HCT116 (cell line): Measurements from ENCODE around the gene DNAJC9. TPM values are rescaled to one million over a fixed set of nuclear protein-coding genes. Genes with fewer than 3 reads are reported as not detected.

Source experiments
- ATAC-seq: fragments of 200-7000 bp; cut with Tn5 transposase; 2 replicates; pipeline ENCODE4 v1.9.1; 2020; ENCODE audit warnings: mild to moderate bottlenecking, moderate library complexity
- BruUV-seq: library from RNA; stranded (reverse); fragments of 400-500 nt; replicated peaks from 2 replicates; lab custom pipeline; 2021; lab: Mats Ljungman, UMichigan
- CTCF ChIA-PET: fragments of 300-600 bp; sonication (Branson Sonifier 250); formaldehyde crosslinking; loops from one replicate; lab custom pipeline; 2021; ENCODE audit warnings: antibody characterized with exemption; lab: Charles Lee
- POLR2A ChIA-PET: fragments of 300-600, 350-600 bp; sonication (Branson Sonifier 250); formaldehyde crosslinking; loops from one replicate; lab custom pipeline; 2021; ENCODE audit warnings: antibody characterized with exemption; lab: Charles Lee
- RAD21 ChIA-PET, 2 experiments: fragments of 300-600 bp; sonication (Branson Sonifier 250); formaldehyde crosslinking; loops; one replicate each; lab custom pipeline; 2023; ENCODE audit warnings: low total read pairs in 2 of 2; ENCODE audit not compliant: uncharacterized antibody in 2 of 2, unreplicated experiment in 2 of 2, low non-redundant PET in 1 of 2; lab: Charles Lee
- DNase-seq: peaks from one replicate; pipeline ENCODE4 v3.0.0-alpha.2; 2010; ENCODE audit warnings: low read depth, low spot score
- H2AFZ ChIP-seq: fragments of 200-600 bp; shearing (Covaris generic), sonication (generic); 2 replicates; pipeline ENCODE4 v1.6.1; 2017; ENCODE audit warnings: low read depth, mixed run types, mixed read lengths, antibody characterized with exemption, low read length; ENCODE audit not compliant: poor library complexity, severe bottlenecking
- H3K27ac ChIP-seq: 2 replicates; pipeline ENCODE4 v1.5.1; 2012; ENCODE audit warnings: low read depth, low read length
- H3K27me3 ChIP-seq: fragments of 200-600 bp; sonication (generic); 2 replicates; pipeline ENCODE4 v1.6.1; 2016; ENCODE audit warnings: mixed run types, low read length, mixed read lengths; ENCODE audit not compliant: insufficient read depth
- H3K36me3 ChIP-seq, 2 experiments: fragments of 200-500 bp in 1 of 2; fragments of 200-600 bp in 1 of 2; sonication (Bioruptor generic) in 1 of 2; sonication (generic) in 1 of 2; 2 replicates each; pipeline versions ENCODE4 v1.5.1 to v1.6.1; 2014 to 2016; ENCODE audit warnings: low read length in 2 of 2, inconsistent platforms in 1 of 2, mixed read lengths in 1 of 2, mixed run types in 1 of 2; ENCODE audit not compliant: insufficient read depth in 2 of 2, control insufficient read depth in 1 of 2
- H3K4me1 ChIP-seq, 2 experiments: fragments of 200-600 bp in 1 of 2; sonication (generic) in 1 of 2; 2 replicates each; pipeline versions ENCODE4 v1.5.1 to v1.6.1; 2012 to 2017; ENCODE audit warnings: low read length in 2 of 2, inconsistent platforms in 1 of 2, mild to moderate bottlenecking in 1 of 2, mixed read lengths in 1 of 2, mixed run types in 1 of 2, moderate library complexity in 1 of 2; ENCODE audit not compliant: insufficient read depth in 2 of 2, control insufficient read depth in 1 of 2
- H3K4me2 ChIP-seq: fragments of 200-600 bp; sonication (generic); 2 replicates; pipeline ENCODE4 v1.6.1; 2017; ENCODE audit warnings: mixed run types, low read length, mixed read lengths
- H3K4me3 ChIP-seq, 2 experiments: fragments of 200-600 bp in 1 of 2; sonication (generic) in 1 of 2; replicated peaks in 1 of 2; 2 replicates each; pipeline ENCODE4 v1.5.1; 2011 to 2016; ENCODE audit warnings: low read length in 2 of 2, control low read depth in 1 of 2, low read depth in 1 of 2, mild to moderate bottlenecking in 1 of 2, mixed read lengths in 1 of 2, mixed run types in 1 of 2
- H3K79me2 ChIP-seq: fragments of 200-600 bp; sonication (generic); 2 replicates; pipeline ENCODE4 v1.6.1; 2017; ENCODE audit warnings: mild to moderate bottlenecking, mixed run types, low read length, moderate library complexity, mixed read lengths; ENCODE audit not compliant: insufficient read depth
- H3K9ac ChIP-seq: fragments of 200-600 bp; sonication (generic); 2 replicates; pipeline ENCODE4 v1.6.1; 2016; ENCODE audit warnings: low read length, mixed read lengths
- H3K9me2 ChIP-seq: fragments of 200-600 bp; sonication (generic), shearing (Covaris generic); 2 replicates; pipeline ENCODE4 v1.6.1; 2017; ENCODE audit warnings: mixed run types, mild to moderate bottlenecking, moderate library complexity; ENCODE audit not compliant: insufficient read depth
- H3K9me3 ChIP-seq, 2 experiments: fragments of 200-500 bp in 1 of 2; fragments of 200-600 bp in 1 of 2; sonication (Bioruptor generic) in 1 of 2; sonication (generic) in 1 of 2; 2 replicates each; pipeline ENCODE4 v1.6.1; 2014 to 2017; ENCODE audit warnings: low read length in 2 of 2, mixed read lengths in 2 of 2, inconsistent platforms in 1 of 2, low read depth in 1 of 2, mild to moderate bottlenecking in 1 of 2, mixed run types in 1 of 2, moderate library complexity in 1 of 2; ENCODE audit not compliant: control insufficient read depth in 1 of 2, insufficient read depth in 1 of 2
- H4K20me1 ChIP-seq: fragments of 200-600 bp; sonication (generic), shearing (Covaris generic); 2 replicates; pipeline ENCODE4 v1.6.1; 2017; ENCODE audit warnings: mixed run types, mild to moderate bottlenecking, moderate library complexity; ENCODE audit not compliant: insufficient read depth
- CEBPB ChIP-seq: IDR thresholded peaks from 2 replicates; pipeline ENCODE4 v1.6.1; 2012; ENCODE audit warnings: low read depth
- EZH2phosphoT487 ChIP-seq: fragments of 200-600 bp; IDR thresholded peaks from 2 replicates; pipeline ENCODE4 v1.6.1; 2018; ENCODE audit warnings: antibody characterized with exemption, borderline replicate concordance
- FOSL1 ChIP-seq: IDR thresholded peaks from 2 replicates; pipeline ENCODE4 v1.6.1; 2012; ENCODE audit warnings: low read depth
- POLR2A ChIP-seq: IDR thresholded peaks from 2 replicates; pipeline ENCODE4 v1.7.0; 2011; ENCODE audit warnings: borderline replicate concordance; ENCODE audit not compliant: insufficient read depth, insufficient read length; ENCODE audit errors: extremely low read depth
- POLR2AphosphoS5 ChIP-seq: IDR thresholded peaks from 2 replicates; pipeline ENCODE4 v1.6.1; 2011; ENCODE audit warnings: mild to moderate bottlenecking, low read depth, low read length, moderate library complexity
- SIN3A ChIP-seq: IDR thresholded peaks from 2 replicates; pipeline ENCODE4 v1.6.1; 2012; ENCODE audit warnings: low read depth
- TCF7L2 ChIP-seq: IDR thresholded peaks from 2 replicates; pipeline ENCODE4 v1.7.0; 2011; ENCODE audit warnings: borderline replicate concordance, inconsistent platforms; ENCODE audit not compliant: insufficient read depth, insufficient read length; ENCODE audit errors: extremely low read depth
- intact Hi-C: fragments of 100-400 bp; cut with micrococcal nuclease; formaldehyde crosslinking; loops from 2 replicates; pipeline ENCODE4 v1.10.0; 2022
- total RNA-seq: library from RNA; stranded (reverse); gene quantifications from one replicate; pipeline ENCODE4 v1.2.1, GENCODE V29; 2021; ENCODE audit not compliant: unreplicated experiment
- TF ChIP-seq, protein P1 (sequence below): IDR thresholded peaks from 2 replicates; pipeline ENCODE4 v1.6.1; 2012; ENCODE audit warnings: low read depth

The DNAJC9 gene
- total RNA-seq, 1 experiment from 2014 or later, result 40.3 TPM

- intact Hi-C loops, result no loop called here
- ATAC-seq, result no peak
- ChIA-PET RAD21 (no interaction called here), CTCF (no interaction called here), POLR2A (no interaction called here)
- no peak overlapping the region for H2AFZ ChIP-seq
- no peaks in the 10 kb centered on the region for H3K9me2 ChIP-seq
- no peaks in the 10 kb centered on the region for H4K20me1 ChIP-seq
- no peak for DNase-seq
- TF ChIP-seq SIN3A, result no peak
- H3K4me2 ChIP-seq, result no peak overlapping the region
- no peaks in the 10 kb centered on the region for H3K4me1 ChIP-seq
- no peak overlapping the region for H3K27ac ChIP-seq
- no peak overlapping the region for H3K4me3 ChIP-seq
- H3K27me3 ChIP-seq, result no peaks in the 10 kb centered on the region
- H3K79me2 ChIP-seq, result no peaks in the 10 kb centered on the region
- H3K9ac ChIP-seq, result no peak overlapping the region
- no peaks in the 10 kb centered on the region for H3K9me3 ChIP-seq
- 0 out of 4 replicates have a peak, but pooled peaks cover 0 to 5% of the 10 kb centered on the region in 2 experiments for H3K36me3 ChIP-seq
- no TSS peak for BruUV-seq
Measured at GRCh38 chr10:73287441-73287840, 40.4 kb upstream of the DNAJC9 start.

- ChIA-PET POLR2A (no interaction called here), CTCF (no interaction called here), RAD21 (no interaction called here)
- Histone ChIP-seq H3K27me3 (no peaks in the 10 kb centered on the region), H3K4me3 (no peak overlapping the region), H3K9ac (no peak overlapping the region), H3K27ac (no peak overlapping the region), H3K4me2 (no peak overlapping the region), H3K4me1 (no peaks in the 10 kb centered on the region), H3K36me3 (no peaks in the 10 kb centered on the region), H4K20me1 (no peaks in the 10 kb centered on the region), H3K9me3 (no peaks in the 10 kb centered on the region), H3K79me2 (no peaks in the 10 kb centered on the region), H2AFZ (no peak overlapping the region), H3K9me2 (no peaks in the 10 kb centered on the region)
- ATAC-seq (no peak), DNase-seq (no peak)
- BruUV-seq, result no TSS peak
- TF ChIP-seq EZH2phosphoT487 (no peak), POLR2AphosphoS5 (no peak), TCF7L2 (no peak), FOSL1 (no peak), POLR2A (no peak), CEBPB (no peak)
- TF ChIP-seq, protein P1, sequence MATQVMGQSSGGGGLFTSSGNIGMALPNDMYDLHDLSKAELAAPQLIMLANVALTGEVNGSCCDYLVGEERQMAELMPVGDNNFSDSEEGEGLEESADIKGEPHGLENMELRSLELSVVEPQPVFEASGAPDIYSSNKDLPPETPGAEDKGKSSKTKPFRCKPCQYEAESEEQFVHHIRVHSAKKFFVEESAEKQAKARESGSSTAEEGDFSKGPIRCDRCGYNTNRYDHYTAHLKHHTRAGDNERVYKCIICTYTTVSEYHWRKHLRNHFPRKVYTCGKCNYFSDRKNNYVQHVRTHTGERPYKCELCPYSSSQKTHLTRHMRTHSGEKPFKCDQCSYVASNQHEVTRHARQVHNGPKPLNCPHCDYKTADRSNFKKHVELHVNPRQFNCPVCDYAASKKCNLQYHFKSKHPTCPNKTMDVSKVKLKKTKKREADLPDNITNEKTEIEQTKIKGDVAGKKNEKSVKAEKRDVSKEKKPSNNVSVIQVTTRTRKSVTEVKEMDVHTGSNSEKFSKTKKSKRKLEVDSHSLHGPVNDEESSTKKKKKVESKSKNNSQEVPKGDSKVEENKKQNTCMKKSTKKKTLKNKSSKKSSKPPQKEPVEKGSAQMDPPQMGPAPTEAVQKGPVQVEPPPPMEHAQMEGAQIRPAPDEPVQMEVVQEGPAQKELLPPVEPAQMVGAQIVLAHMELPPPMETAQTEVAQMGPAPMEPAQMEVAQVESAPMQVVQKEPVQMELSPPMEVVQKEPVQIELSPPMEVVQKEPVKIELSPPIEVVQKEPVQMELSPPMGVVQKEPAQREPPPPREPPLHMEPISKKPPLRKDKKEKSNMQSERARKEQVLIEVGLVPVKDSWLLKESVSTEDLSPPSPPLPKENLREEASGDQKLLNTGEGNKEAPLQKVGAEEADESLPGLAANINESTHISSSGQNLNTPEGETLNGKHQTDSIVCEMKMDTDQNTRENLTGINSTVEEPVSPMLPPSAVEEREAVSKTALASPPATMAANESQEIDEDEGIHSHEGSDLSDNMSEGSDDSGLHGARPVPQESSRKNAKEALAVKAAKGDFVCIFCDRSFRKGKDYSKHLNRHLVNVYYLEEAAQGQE, result no peak
- intact Hi-C loops, result no loop called here
Measured at GRCh38 chr10:73281097-73281496, 34.0 kb upstream of the DNAJC9 start.
